Measurements from ENCODE around the gene CEP70.
"Not testable (repeated sequence)": the region's sequence is repeated elsewhere in the genome, so short reads cannot be mapped to it uniquely, and the experiment has no call there.

The CEP70 gene

GRCh38 chr3:138511945-138512344 lies 82.1 kb downstream of the CEP70 start:
- DNase-seq (ENCODE audit: low read depth, low spot score), result no peak

GRCh38 chr3:138509586-138509985 lies 84.5 kb downstream of the CEP70 start:
- no peak for DNase-seq (ENCODE audit: low read depth, low spot score)

GRCh38 chr3:138507524-138507923 lies 86.5 kb downstream of the CEP70 start:
- no peak for DNase-seq (ENCODE audit: low read depth, low spot score)

GRCh38 chr3:138498991-138499390 lies 95.1 kb downstream of the CEP70 start:
- DNase-seq (ENCODE audit: low read depth, low spot score), result no peak

- DNase-seq (ENCODE audit: low read depth, low spot score), result peak; percentile 21
Measured at GRCh38 chr3:138497851-138498250, 96.2 kb downstream of the CEP70 start.

- no peak for DNase-seq (ENCODE audit: low read depth, low spot score)
Measured at GRCh38 chr3:138497021-138497420, 97.0 kb downstream of the CEP70 start.

GRCh38 chr3:138496436-138496835 lies 97.6 kb downstream of the CEP70 start:
- no peak for DNase-seq (ENCODE audit: low read depth, low spot score)

- not testable (repeated sequence) for DNase-seq (ENCODE audit: low read depth, low spot score)
Measured at GRCh38 chr3:138495638-138496037, 98.4 kb downstream of the CEP70 start.

- DNase-seq (ENCODE audit: low read depth, low spot score), result no peak
Measured at GRCh38 chr3:138494607-138494929, 99.5 kb downstream of the CEP70 start.

GRCh38 chr3:138493804-138494606 lies 100.1 kb downstream of the CEP70 start:
- no peak for DNase-seq (ENCODE audit: low read depth, low spot score)

GRCh38 chr3:138492980-138493675 lies 100.9 kb downstream of the CEP70 start:
- no peak for DNase-seq (ENCODE audit: low read depth, low spot score)

GRCh38 chr3:138491971-138492370 lies 102.1 kb downstream of the CEP70 start:
- no peak for DNase-seq (ENCODE audit: low read depth, low spot score)

GRCh38 chr3:138486580-138486979 lies 107.5 kb downstream of the CEP70 start:
- DNase-seq (ENCODE audit: low read depth, low spot score), result not testable (repeated sequence)

GRCh38 chr3:138484672-138485071 lies 109.4 kb downstream of the CEP70 start:
- not testable (repeated sequence) for DNase-seq (ENCODE audit: low read depth, low spot score)

- DNase-seq (ENCODE audit: low read depth, low spot score), result peak; percentile 70
Measured at GRCh38 chr3:138479438-138479863, 114.6 kb downstream of the CEP70 start.

- DNase-seq (ENCODE audit: low read depth, low spot score), result no peak
Measured at GRCh38 chr3:138477801-138478200, 116.3 kb downstream of the CEP70 start.

GRCh38 chr3:138477120-138477519 lies 116.9 kb downstream of the CEP70 start:
- peak; percentile 19 for DNase-seq (ENCODE audit: low read depth, low spot score)

- no peak for DNase-seq (ENCODE audit: low read depth, low spot score)
Measured at GRCh38 chr3:138476526-138476925, 117.5 kb downstream of the CEP70 start.

- no peak for DNase-seq (ENCODE audit: low read depth, low spot score)
Measured at GRCh38 chr3:138474163-138474562, 119.9 kb downstream of the CEP70 start.

GRCh38 chr3:138473391-138473790 lies 120.7 kb downstream of the CEP70 start:
- no peak for DNase-seq (ENCODE audit: low read depth, low spot score)

- DNase-seq (ENCODE audit: low read depth, low spot score), result no peak
Measured at GRCh38 chr3:138472141-138472825, 121.8 kb downstream of the CEP70 start.

GRCh38 chr3:138471481-138471880 lies 122.6 kb downstream of the CEP70 start:
- DNase-seq (ENCODE audit: low read depth, low spot score), result no peak

- DNase-seq (ENCODE audit: low read depth, low spot score), result no peak
Measured at GRCh38 chr3:138470687-138471086, 123.4 kb downstream of the CEP70 start.
